SHP77 treated with DMSO at 0.1 percent for 48 hours (cell line): ENCODE measurements around the gene MRPS5.

Experiments
- DNase-seq: peaks from one replicate; lab custom pipeline; 2025; lab: John Stamatoyannopoulos, UW

MRPS5 gene

GRCh38 chr2:95091885-95092555, 29.6 kb downstream of the MRPS5 start:
- no peak for DNase-seq

GRCh38 chr2:95087379-95087778, 34.2 kb downstream of the MRPS5 start:
- DNase-seq, result no peak

GRCh38 chr2:95086017-95086416, 35.6 kb downstream of the MRPS5 start:
- DNase-seq, result no peak

GRCh38 chr2:95082477-95082876, 39.1 kb downstream of the MRPS5 start:
- DNase-seq, result no peak

- DNase-seq, result no peak
Measured at GRCh38 chr2:95079199-95079683, 42.4 kb downstream of the MRPS5 start.

- no peak for DNase-seq
Measured at GRCh38 chr2:95077861-95078603, 43.6 kb downstream of the MRPS5 start.

- no peak for DNase-seq
Measured at GRCh38 chr2:95077530-95077825, 44.1 kb downstream of the MRPS5 start.

GRCh38 chr2:95076705-95077529, 44.7 kb downstream of the MRPS5 start:
- DNase-seq, result peak; percentile 21

- DNase-seq, result no peak
Measured at GRCh38 chr2:95075440-95076132, 46.0 kb downstream of the MRPS5 start.

- no peak for DNase-seq
Measured at GRCh38 chr2:95074663-95075439, 46.8 kb downstream of the MRPS5 start.

- no peak for DNase-seq
Measured at GRCh38 chr2:95073856-95074662, 47.5 kb downstream of the MRPS5 start.

- no peak for DNase-seq
Measured at GRCh38 chr2:95072424-95072823, 49.2 kb downstream of the MRPS5 start.

GRCh38 chr2:95071856-95072255, 49.8 kb downstream of the MRPS5 start:
- DNase-seq, result no peak

GRCh38 chr2:95069465-95069864, 52.1 kb downstream of the MRPS5 start:
- DNase-seq, result no peak

GRCh38 chr2:95068256-95068655, 53.4 kb downstream of the MRPS5 start:
- no peak for DNase-seq

- no peak for DNase-seq
Measured at GRCh38 chr2:95063086-95063958, 58.3 kb downstream of the MRPS5 start.

- DNase-seq, result peak; percentile 3
Measured at GRCh38 chr2:95062242-95063085, 59.1 kb downstream of the MRPS5 start.

- DNase-seq, result no peak
Measured at GRCh38 chr2:95061601-95062183, 59.9 kb downstream of the MRPS5 start.
